ENCODE results near the gene LTBP3.

The LTBP3 gene

GRCh38 chr11:65491614-65492386 is 66.4 kb downstream of the LTBP3 start:
- no peak for DNase-seq

- DNase-seq = no peak
These were observed 67.0 kb downstream of the LTBP3 start for GRCh38 chr11:65491163-65491465.

- DNase-seq = no peak
These were observed 68.3 kb downstream of the LTBP3 start for GRCh38 chr11:65489706-65490320.

DNA sequence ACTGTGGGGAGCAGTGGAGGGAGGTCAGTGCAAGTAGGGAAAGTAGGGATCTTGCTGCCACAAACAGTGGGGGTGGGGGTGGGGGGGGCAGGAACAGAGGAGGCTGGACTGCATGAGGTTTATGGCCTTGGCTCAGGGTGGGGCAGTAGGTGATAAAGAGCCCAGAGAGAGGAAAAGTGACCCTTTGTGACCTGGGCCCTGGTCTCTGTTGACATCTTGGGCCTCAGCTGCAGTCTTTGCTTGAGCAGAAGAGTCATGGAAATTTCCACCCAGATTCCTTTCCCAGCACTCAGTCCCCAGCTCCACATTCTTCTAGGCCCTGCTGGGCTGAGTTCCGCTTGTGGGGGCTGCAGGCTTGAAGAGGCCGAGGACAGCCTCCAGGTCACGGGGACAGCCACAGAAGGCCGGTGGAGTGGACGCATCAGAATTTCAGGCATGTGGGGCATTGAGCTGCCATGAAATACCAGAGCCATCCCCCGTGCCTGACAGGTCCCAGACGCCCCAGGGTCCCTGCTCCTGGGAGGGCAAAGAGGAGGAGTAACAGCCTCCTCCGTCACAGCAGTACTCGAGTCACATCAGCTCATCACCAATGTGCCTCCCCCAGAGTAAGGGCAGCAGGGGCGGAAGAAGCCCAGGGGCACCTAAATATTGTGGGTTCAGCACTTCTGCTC is 69.0 kb downstream of the LTBP3 start:
- DNase-seq = no peak
